ENCODE results near the gene COBL. TPM values are rescaled to one million over a fixed set of nuclear protein-coding genes. Genes with fewer than 3 reads are reported as not detected.

Gene COBL
- total and polyA plus RNA-seq, 2 of the 8 experiments (the other 6 are each of a cell fraction or from before 2014, with no cell fraction given) = 13.8 to 40.4 TPM

DNA sequence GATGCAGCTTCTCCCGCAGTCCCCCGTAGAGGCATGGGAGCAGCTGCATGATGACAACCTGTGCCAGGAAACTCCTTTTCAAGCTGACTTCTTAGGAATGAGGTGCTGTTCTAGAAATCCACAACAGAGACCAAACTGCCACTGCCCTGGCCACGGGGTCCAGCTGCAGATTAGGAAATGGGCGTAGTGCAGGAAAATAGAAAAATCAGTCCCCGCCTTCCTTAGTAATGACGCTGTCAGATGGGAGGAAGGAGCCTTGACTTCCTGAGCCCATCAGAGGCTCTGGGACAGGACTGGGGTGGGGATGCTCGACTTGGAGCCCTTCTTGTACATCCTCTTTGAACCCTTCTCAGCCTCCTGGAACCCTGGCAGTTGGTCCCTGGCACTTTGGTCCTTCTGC is 306.1 kb downstream of the COBL start (continued):
- no peak for TF ChIP-seq CHD7 (IDR thresholded peaks at IDR 0.05; ENCODE audit: insufficient replicate concordance, low read length)
- no peak for TF ChIP-seq TEAD4 (IDR thresholded peaks at IDR 0.05; ENCODE audit: low read depth, low read length)
- TF ChIP-seq, protein P1, sequence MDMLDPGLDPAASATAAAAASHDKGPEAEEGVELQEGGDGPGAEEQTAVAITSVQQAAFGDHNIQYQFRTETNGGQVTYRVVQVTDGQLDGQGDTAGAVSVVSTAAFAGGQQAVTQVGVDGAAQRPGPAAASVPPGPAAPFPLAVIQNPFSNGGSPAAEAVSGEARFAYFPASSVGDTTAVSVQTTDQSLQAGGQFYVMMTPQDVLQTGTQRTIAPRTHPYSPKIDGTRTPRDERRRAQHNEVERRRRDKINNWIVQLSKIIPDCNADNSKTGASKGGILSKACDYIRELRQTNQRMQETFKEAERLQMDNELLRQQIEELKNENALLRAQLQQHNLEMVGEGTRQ (IDR thresholded peaks at IDR 0.05; ENCODE audit: low read length) = no peak
- TF ChIP-seq MAX (IDR thresholded peaks at IDR 0.05) = no peak
- TF ChIP-seq ATF3 (IDR thresholded peaks at IDR 0.05; ENCODE audit: insufficient read depth, low read depth, low read length) = no peak
- TF ChIP-seq PHF8 (conservative IDR thresholded peaks at IDR 0.05; ENCODE audit: low read depth, low read length) = no peak
- no peak for TF ChIP-seq RXRA (IDR thresholded peaks at IDR 0.05; ENCODE audit: insufficient read depth, low read depth, low read length)
- no peak for TF ChIP-seq HDAC2 (IDR thresholded peaks at IDR 0.05; ENCODE audit: borderline replicate concordance in 1 of 2, low read depth in 2 of 2, low read length in 2 of 2)
- no peak for TF ChIP-seq SP4 (IDR thresholded peaks at IDR 0.05; ENCODE audit: low read length)
- no peak for TF ChIP-seq TCF12 (IDR thresholded peaks at IDR 0.05; ENCODE audit: low read depth, low read length)
